DOHH2 (cell line): ENCODE data around the gene VDAC2.

ENCODE experiments used
- EZH2phosphoT487 ChIP-seq: fragments of 200-600 bp; sonication (generic); IDR thresholded peaks from 2 replicates; pipeline ENCODE4 v1.6.1; 2017; ENCODE audit warnings: borderline replicate concordance, mild to moderate bottlenecking, antibody characterized with exemption, low read length, moderate library complexity, mixed read lengths
- TF ChIP-seq, protein P1 (sequence below): fragments of 200-600 bp; sonication (generic); IDR thresholded peaks from one replicate; pipeline ENCODE4 v1.5.1; 2014; ENCODE audit warnings: antibody characterized with exemption, mild to moderate bottlenecking, low read depth, low read length; ENCODE audit not compliant: poor library complexity, severe bottlenecking

DNA sequence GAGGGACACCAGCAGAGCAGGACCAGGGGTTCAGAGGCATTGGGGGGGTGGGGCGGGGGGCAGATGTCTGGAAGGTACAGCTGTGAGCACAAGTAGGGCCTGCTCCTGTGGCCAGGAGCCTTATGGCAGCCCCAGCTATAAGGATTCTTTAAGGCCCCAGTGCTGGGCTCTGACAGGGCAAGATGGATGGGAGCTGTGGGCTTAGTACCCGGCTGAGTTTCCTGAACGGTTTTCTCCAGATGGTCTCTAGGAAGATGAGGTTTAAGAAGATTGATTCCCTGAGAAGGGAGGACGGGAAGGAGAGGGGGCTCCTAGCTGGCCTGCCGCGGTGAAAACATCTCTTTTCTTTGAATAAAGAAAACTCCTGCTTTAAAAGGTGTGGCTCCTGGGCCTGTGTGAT, 55.3 kb downstream of the VDAC2 start:
- TF ChIP-seq, protein P1, sequence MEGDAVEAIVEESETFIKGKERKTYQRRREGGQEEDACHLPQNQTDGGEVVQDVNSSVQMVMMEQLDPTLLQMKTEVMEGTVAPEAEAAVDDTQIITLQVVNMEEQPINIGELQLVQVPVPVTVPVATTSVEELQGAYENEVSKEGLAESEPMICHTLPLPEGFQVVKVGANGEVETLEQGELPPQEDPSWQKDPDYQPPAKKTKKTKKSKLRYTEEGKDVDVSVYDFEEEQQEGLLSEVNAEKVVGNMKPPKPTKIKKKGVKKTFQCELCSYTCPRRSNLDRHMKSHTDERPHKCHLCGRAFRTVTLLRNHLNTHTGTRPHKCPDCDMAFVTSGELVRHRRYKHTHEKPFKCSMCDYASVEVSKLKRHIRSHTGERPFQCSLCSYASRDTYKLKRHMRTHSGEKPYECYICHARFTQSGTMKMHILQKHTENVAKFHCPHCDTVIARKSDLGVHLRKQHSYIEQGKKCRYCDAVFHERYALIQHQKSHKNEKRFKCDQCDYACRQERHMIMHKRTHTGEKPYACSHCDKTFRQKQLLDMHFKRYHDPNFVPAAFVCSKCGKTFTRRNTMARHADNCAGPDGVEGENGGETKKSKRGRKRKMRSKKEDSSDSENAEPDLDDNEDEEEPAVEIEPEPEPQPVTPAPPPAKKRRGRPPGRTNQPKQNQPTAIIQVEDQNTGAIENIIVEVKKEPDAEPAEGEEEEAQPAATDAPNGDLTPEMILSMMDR, result no peak
- TF ChIP-seq EZH2phosphoT487, result no peak
